Stimulated activated CD8-positive, alpha-beta memory T cell treated with anti-CD3 and anti-CD28 coated beads, Interleukin-4, amount 100 ng/mL, for 1 hour (primary cell): ENCODE results near the gene VWA7.

Experiments used
- DNase-seq, 2 donors: peaks; one replicate each; pipeline ENCODE4 v3.0.0-alpha.2; 2020; ENCODE audit warnings: low read depth in 2 of 2, low spot score in 1 of 2

Gene VWA7

GRCh38 chr6:31730631-31731086, 46.5 kb downstream of the VWA7 start:
- DNase-seq = no peak

GRCh38 chr6:31729979-31730630, 47.0 kb downstream of the VWA7 start:
- peak in 1 of 2 donors; percentile 46 for DNase-seq

GRCh38 chr6:31729515-31729978, 47.6 kb downstream of the VWA7 start:
- DNase-seq = peak in 1 of 2 donors; percentile 65

- DNase-seq = peak in 1 of 2 donors; percentile 65
These were observed 48.2 kb downstream of the VWA7 start, which contains the start of gene DDAH2 for GRCh38 chr6:31728767-31729514. Gene DDAH2 (minus strand): TSS chr6:31729299. CDS start chr6:31729161, 138 bp downstream.

- DNase-seq = no peak
These were observed 49.1 kb downstream of the VWA7 start for GRCh38 chr6:31727717-31728671.

- DNase-seq = no peak
These were observed 50.0 kb downstream of the VWA7 start for GRCh38 chr6:31727034-31727716.

GRCh38 chr6:31725502-31726350, 51.4 kb downstream of the VWA7 start:
- no peak for DNase-seq

- no peak for DNase-seq
These were observed 53.0 kb downstream of the VWA7 start for GRCh38 chr6:31723980-31724691.

- DNase-seq = no peak
These were observed 53.7 kb downstream of the VWA7 start, which contains the start of gene MPIG6B for GRCh38 chr6:31723245-31723979. Gene MPIG6B (plus strand): TSS chr6:31723373. CDS start chr6:31723384, 11 bp downstream.

GRCh38 chr6:31722173-31722572, 55.0 kb downstream of the VWA7 start:
- DNase-seq = no peak

- no peak for DNase-seq
These were observed 55.6 kb downstream of the VWA7 start, which contains the start of gene LY6G6C for GRCh38 chr6:31721351-31722020. Gene LY6G6C (minus strand): TSS chr6:31721746. CDS start chr6:31721679, 67 bp downstream.

- no peak for DNase-seq
These were observed 56.8 kb downstream of the VWA7 start for GRCh38 chr6:31720196-31720770.

GRCh38 chr6:31719001-31719400, 58.1 kb downstream of the VWA7 start:
- no peak for DNase-seq

- no peak for DNase-seq
These were observed 58.9 kb downstream of the VWA7 start for GRCh38 chr6:31718265-31718664.

GRCh38 chr6:31717499-31718222, 59.5 kb downstream of the VWA7 start:
- no peak for DNase-seq
